ENCODE measurements around the gene CHI3L2. TPM values are rescaled to one million over a fixed set of nuclear protein-coding genes. Genes with fewer than 3 reads are reported as not detected.

Gene CHI3L2
- total RNA-seq (2013; cell fraction: nucleolus; rRNA removed), result 87.3 and 102 TPM in 2 replicates
- total RNA-seq (2014; rRNA removed) (92.1 and 115 TPM in 2 replicates), total RNA-seq (2014; rRNA removed; fragmentation: Illumina TruSeq; extraction: Trizol) (88.8 and 105 TPM in 2 replicates), total RNA-seq (2021) (72.1 and 95.0 TPM in 2 replicates), polyA plus RNA-seq (2011; rRNA removed) (508 and 715 TPM in 2 replicates), polyA plus RNA-seq (2014; fragmentation: Illumina TruSeq; extraction: Trizol) (124 and 170 TPM in 2 replicates), polyA plus RNA-seq (2014; fragmentation: Nextera tagmentation; extraction: Ambion mirVana) (100 to 1,000 TPM; 151 to 216 TPM), polyA plus RNA-seq (2014; rRNA removed) (73.5 and 105 TPM in 2 replicates), polyA plus RNA-seq (2016; fragmentation: Nextera tagmentation; extraction: Ambion mirVana) (10 to 100 TPM; 37.1 to 39.3 TPM), polyA minus RNA-seq (2011; rRNA and poly(A)+ RNA removed) (176 and 187 TPM in 2 replicates), Bru-seq, nascent RNA (percentile 76 among the genes with signal in this experiment), BruChase-seq, experiment 1, labeled RNA remaining after a 6-hour chase (percentile 59 among the genes with signal in this experiment), BruChase-seq, experiment 2, labeled RNA remaining after a 2-hour chase (percentile 63 among the genes with signal in this experiment)
- 120 TPM for polyA plus RNA-seq (2011; ENCODE audit: low read depth)
- polyA plus RNA-seq (2011; cell fraction: cytosol; rRNA removed), result 197 and 261 TPM in 2 replicates
- 117 and 171 TPM in 2 replicates for polyA plus RNA-seq (2011; cell fraction: nucleus; rRNA removed)
- polyA plus RNA-seq (2012), result 69.1 and 111 TPM in 2 replicates
- 36.6 and 47.4 TPM in 2 replicates for polyA minus RNA-seq (2011; cell fraction: cytosol; rRNA and poly(A)+ RNA removed)
- 123 and 150 TPM in 2 replicates for polyA minus RNA-seq (2011; cell fraction: nucleus; rRNA and poly(A)+ RNA removed)
- long read RNA-seq, experiment 1, transcript CHI3L2-204 (10 exons, 1,518 nt), result major isoform, 15 of 34 reads
- long read RNA-seq, experiment 1, partial matches to known transcripts, result 1 of 34 reads
- long read RNA-seq, experiment 1, other reads (novel, unspliced or antisense), result 18 of 34 reads
- long read RNA-seq, experiment 2, transcript CHI3L2-204 (10 exons, 1,518 nt), result major isoform, 284 of 504 reads
- long read RNA-seq, experiment 2, partial matches to known transcripts, result 17 of 504 reads
- long read RNA-seq, experiment 2, other reads (novel, unspliced or antisense), result 200 of 504 reads

- in situ Hi-C loops (cut with MboI) (loop anchor here (5.0 to 10.0 kb wide), 2 partner anchors 165 to 537 kb away; no protein-coding TSS in a partner anchor), intact Hi-C loops (cut with micrococcal nuclease; ENCODE audit: unreplicated experiment) (loop anchor here (10.0 kb wide), 2 partner anchors 247 to 593 kb away; partner anchors contain the start of gene C1orf162)
- peaks cover 17% of the 10 kb centered on the region for H3K79me2 ChIP-seq (ENCODE audit: control insufficient read depth, insufficient read depth, low read length)
- no peaks in the 10 kb centered on the region for H3K9me3 ChIP-seq (replicated peaks; ENCODE audit: control insufficient read depth, insufficient read depth, low read length)
- SMC1A ChIA-PET (ENCODE audit: uncharacterized antibody, unreplicated experiment), result interaction anchor here (0.6 to 5.0 kb wide), 4 partner anchors 28 to 197 kb away, joined by 3 to 40 read pairs (median 16); partner anchors contain the start of gene DENND2D
- RAD21 ChIA-PET (ENCODE audit: unreplicated experiment), result interaction anchor here (2.8 to 3.1 kb wide), 2 partner anchors 12 to 107 kb away, joined by 11 to 17 read pairs; no protein-coding TSS in a partner anchor
- CTCF ChIA-PET, result interaction anchor here (0.7 to 7.4 kb wide), 4 partner anchors 9 to 173 kb away, joined by 3 to 117 read pairs (median 44); no protein-coding TSS in a partner anchor
- POLR2A ChIA-PET, result no interaction called here
- no peak within 1 kb of the TSS for H3K4me2 ChIP-seq (ENCODE audit: control insufficient read depth, insufficient read depth)
- H3K27me3 ChIP-seq (replicated peaks in 1 of 2; ENCODE audit: control insufficient read depth in 2 of 2, insufficient read depth in 2 of 2, low read length in 1 of 2), result no peaks in the 10 kb centered on the region
- H2AFZ ChIP-seq (ENCODE audit: control insufficient read depth, low read depth, low read length), result no peak within 1 kb of the TSS
- no peak for DNase-seq (ENCODE audit: low read depth, low spot score)
- H3K4me1 ChIP-seq (ENCODE audit: control insufficient read depth, insufficient read depth, low read length), result peaks cover 61% of the 10 kb centered on the region
- no peak within 1 kb of the TSS; the same call in 1 of the 2 replicates for H3K9ac ChIP-seq (ENCODE audit: control insufficient read depth, insufficient read depth, low read length)
- ATAC-seq, result no peak
- no TSS peak for BruUV-seq (replicated peaks)
- FAIRE-seq, result no peak
- no peak within 1 kb of the TSS for H3K4me3 ChIP-seq
- no peaks in the 10 kb centered on the region for H4K20me1 ChIP-seq (ENCODE audit: control insufficient read depth, insufficient read depth)
- H3K36me3 ChIP-seq (ENCODE audit: control insufficient read depth in 2 of 2, insufficient read depth in 2 of 2, low read length in 1 of 2), result no peaks in the 10 kb centered on the region
- WGBS (ENCODE audit: insufficient coverage, insufficient replicate concordance, low lambda C conversion rate, missing lambda C conversion rate), result 37% methylated on average over 3 of the region's 3 CpGs
- TF ChIP-seq ZZZ3 (IDR thresholded peaks at IDR 0.05; ENCODE audit: control insufficient read depth, insufficient read length, low read depth) (no peak), ATF3 (IDR thresholded peaks at IDR 0.05; ENCODE audit: borderline replicate concordance, extremely low read depth, low read depth, low read length) (no peak)
- H3K27ac ChIP-seq (ENCODE audit: control insufficient read depth, insufficient read depth), result peak within 1 kb of the TSS; percentile 74
Measured at GRCh38 chr1:111227434-111227833, at the start of gene CHI3L2. Gene CHI3L2, plus strand, starts transcription at chr1:111227713. Its CDS starts 17 bp downstream, at chr1:111227730.

All from GM12878 (cell line).